HG02884 (cell line): ENCODE measurements around the gene ALOXE3.

Experiments
- ATAC-seq: cut with Tn5 transposase; IDR thresholded peaks from one replicate; pipeline ENCODE4 v1.9.1; 2021; ENCODE audit warnings: mild to moderate bottlenecking, moderate library complexity; ENCODE audit not compliant: unreplicated experiment

Gene ALOXE3

DNA sequence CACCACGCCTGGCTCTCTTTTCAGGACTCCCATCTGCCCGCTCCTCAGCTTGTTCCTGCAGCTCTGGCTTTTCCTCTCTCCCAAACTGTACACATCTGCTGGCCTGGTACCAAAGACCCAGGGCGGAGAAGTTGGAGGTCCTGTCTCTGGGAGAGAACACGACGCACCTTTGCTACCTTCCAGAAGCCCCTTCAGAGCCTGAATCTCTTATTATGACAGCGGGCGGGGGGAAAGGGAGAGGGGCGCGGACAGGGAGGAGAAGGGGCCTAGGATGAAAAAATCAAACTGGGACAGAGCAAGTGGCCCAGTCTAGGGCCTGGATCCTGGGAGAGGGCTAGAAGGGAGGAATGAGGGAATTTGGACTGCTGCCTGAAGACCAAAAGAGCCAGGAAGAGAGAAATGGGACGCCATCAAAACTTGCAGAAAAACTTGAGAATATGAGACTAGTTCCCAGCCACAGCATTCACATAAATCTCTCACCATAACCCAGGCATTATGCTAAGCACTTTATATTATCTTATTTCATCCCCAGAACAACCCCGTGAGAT lies 36.4 kb upstream of the ALOXE3 start:
- ATAC-seq = no peak

DNA sequence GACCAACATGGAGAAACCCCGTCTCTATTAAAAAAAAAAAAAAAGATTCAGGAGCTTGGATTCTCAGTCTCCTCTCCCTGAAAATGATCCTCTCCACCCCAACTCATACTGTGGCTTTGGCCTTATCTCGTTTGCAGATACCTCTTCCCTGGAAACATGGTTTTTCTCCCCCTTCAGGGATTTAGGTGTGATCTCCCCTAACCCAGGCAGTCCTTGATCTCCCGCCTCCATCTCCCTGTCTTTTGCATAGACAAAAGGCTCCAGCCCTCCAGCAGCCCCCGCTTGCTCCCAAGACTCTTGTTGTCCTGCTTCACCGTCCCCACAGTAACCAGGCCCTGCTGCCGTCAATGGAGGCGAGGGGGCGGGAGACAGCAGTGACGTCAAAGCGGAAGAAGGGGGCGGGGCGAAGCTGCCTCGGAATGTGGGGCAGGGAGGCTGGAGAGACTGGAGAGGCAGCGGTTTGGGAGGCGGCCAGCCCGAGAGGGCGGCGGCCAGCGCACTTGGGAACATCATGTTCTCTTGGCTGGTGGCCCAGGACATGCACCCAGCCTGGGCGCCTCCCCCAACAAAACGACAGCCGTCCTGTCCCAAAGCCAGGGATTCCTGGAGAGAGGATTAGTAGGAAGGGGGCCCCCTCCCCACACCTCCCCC lies 35.8 kb upstream of the ALOXE3 start:
- ATAC-seq = no peak

DNA sequence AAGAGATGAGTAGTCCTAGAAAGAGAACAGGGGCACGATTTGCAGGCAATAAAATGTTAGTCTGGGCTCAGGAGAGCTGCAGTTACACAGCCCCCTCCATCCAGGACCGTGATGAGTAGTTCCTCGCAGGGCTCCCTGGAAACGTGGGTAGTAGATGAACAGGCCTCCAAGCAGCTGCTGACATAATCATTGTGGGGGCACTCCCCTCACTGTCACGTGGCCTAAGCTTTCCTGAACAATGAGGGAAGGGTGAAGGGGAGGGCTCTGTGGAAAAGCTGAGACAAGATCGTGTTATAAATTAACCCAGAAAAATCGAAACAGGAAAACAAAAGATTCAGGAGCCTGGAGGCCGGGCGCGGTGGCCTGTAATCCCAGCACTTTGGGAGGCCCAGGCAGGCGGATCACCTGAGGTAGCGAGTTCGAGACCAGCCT lies 35.2 kb upstream of the ALOXE3 start:
- no peak for ATAC-seq

DNA sequence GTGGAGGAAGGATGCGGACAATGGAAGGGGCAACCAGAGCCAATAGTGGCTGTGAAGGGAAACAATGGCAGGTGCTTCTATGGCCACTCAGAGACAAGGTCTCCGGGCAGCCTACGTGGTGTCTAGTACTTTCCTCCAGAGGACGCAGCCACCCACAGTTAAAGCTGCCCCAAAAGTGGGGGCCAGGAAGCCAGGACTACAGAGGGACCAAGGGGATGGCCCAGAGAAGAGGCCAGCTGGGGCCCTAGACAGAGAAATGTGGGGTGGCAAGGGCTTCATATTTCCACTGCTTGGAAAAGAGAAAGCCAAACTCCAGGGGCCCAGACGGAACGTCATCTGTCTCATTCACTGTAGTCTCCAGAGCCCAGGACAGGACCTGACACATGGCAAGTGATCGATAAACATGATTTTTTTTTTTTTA lies 34.7 kb upstream of the ALOXE3 start:
- no peak for ATAC-seq

DNA sequence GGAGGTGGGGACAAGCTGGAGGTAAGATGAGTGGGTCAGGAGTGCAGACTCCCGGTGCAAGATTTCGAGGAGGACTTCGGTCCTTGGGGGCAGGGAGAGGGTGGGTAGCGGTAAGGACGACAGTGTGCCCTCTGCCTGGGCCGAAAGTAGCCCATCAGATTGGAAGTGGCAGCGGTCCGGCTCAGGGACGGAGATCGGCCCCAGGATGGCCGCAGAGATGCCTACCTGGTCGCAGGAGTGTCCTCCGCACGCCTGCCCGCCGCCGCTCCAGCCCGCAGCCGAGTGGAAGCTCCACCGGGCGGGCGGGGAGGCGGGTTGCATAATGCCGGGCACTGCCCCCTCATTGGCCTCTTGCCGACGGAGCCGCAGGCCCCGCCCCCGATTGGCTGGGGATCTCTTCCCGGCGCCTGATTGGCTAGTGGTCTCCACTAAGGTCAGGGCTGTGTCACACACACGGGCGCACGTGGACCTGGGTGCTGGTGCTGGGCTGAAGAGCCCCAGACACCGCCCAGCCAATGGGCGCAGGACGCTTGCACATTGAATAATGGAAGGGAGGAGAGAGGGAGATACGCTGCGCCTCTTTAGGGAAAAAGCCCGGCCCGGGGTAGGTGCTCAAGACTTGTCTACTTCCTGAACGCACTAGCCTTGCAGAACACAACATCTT lies 33.9 kb upstream of the ALOXE3 start, which contains the start of gene PER1:
TSS of gene PER1 (minus strand) at position 293 of the 664 bp plus-strand sequence. CDS start 1,698 bp downstream, outside the sequence.
- ATAC-seq = no peak

DNA sequence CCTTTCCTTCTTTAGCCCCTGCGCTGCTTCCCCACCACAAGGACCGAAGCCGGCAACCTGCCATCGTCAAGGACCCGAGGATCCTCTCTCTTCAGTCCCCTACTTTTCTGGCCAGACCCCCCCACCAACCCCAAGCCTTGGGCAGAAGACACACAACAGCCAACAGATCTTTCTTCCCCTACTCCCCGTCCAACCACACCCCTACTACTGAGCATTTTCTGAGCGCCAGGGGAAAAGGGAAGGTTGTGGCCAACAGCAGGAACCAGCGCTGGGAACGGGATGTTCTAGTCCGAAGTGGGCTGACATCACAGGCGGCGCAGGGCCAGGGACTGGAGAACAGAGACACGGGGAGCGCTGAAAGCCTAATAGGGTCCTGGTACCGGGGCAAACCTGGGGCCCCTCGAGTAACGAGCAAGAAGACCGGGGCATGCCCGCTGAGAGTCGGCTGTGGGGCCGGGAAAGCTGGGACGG lies 33.4 kb upstream of the ALOXE3 start:
- ATAC-seq = no peak

DNA sequence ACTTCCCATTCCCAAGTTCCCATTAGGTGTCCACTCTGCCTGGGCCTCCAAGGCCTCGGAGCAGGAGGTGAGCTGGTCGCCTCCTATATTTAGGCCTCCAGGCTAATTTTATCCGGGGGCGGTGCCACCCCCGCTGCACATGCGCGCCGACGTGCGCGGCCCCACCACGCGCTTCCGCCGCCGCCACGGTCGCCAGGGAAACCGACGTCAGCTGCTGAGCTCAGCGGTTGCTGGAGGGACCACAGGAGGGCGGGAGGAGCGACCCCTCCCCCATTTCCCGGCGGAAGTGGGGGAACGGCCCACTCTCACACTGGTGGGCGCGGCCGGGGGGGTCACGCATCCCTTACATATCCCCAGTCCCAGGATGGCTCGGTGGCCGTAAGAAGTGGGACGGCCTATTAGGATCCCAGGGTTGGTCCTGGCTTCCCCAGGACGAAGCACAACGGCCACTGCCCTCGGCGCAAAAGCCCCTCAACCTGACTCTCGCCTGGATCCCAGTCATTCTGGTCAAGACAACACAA lies 32.9 kb upstream of the ALOXE3 start:
- peak; percentile 43 for ATAC-seq

DNA sequence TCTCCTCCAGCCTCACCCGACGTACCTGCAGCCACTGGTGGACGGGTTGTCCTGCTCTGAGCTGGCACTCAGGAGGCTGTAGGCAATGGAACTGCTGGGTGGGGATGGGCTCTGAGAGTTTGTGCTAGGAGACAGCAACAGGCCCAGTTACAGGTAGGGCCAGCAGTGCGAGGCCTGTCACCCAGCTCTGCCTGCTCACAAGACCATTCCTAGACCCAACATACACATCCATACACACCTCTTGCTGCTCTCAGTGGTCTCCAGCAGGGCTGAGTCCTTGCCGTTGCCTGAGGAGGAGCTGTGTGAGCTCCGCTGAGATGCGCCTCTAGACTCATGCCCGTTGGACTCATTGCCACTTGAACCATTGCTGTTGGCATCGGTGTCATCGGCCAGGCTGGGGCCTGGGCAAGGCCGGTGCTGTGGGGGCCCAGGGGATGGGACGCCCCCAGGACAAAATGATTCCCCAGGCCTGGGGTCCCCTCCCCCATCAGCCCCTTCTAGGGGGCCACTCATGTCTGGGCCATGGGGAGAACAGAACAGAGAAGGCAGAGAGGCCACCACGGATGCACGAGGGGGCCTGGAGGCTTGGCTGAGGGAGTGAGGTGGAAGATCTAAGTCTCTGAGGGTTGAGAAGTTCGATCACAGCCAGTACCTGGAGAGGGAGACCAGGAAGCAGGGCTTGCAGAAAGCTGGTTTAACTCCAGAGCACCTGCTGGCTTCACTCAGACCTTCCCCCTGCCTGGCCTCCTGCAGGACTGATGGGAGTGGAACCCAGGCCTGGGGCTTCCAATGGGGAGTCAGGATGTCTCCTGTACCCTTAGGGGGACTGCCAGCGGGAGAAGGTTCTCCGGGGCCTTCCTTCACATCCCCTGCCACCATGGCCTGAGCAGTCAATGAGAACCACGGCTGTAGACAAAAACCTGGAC lies 32.1 kb upstream of the ALOXE3 start:
- ATAC-seq = no peak

DNA sequence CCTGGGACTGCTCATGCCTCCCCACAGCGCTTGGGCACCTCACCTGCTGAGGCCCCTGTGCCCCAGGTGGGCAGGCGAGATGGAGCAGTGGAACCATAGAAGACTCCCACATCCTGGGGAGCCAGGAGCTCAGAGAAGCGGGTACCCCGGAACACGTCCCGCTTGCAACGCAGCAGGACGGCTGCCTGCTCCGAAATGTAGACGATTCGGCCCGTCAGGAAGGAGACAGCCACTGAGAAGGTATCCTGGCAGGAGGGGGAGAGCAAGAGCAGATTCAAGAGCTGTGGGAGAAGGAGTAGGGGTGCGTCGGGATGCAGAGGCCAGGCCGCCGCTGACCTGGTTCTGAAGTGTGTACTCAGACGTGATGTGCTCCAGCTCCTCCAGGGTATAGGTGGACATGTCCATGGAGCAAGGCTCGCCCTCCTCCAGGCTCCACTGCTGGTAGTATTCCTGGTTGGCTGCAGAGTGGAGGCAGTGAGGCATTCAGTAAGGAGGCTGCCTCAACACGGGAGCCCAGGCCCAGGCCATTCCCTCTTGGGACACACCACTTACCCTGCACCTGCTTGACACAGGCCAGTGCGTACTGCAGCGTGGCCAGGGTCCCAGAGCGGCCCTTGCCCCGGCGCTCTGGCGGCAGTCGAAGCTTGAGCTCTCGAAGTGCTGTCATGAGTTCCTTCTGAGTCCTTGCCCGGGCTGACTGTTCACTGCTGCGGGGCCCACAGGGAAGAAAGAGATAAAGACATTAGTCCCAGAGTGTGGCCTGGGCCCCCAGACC lies 31.3 kb upstream of the ALOXE3 start:
- no peak for ATAC-seq

DNA sequence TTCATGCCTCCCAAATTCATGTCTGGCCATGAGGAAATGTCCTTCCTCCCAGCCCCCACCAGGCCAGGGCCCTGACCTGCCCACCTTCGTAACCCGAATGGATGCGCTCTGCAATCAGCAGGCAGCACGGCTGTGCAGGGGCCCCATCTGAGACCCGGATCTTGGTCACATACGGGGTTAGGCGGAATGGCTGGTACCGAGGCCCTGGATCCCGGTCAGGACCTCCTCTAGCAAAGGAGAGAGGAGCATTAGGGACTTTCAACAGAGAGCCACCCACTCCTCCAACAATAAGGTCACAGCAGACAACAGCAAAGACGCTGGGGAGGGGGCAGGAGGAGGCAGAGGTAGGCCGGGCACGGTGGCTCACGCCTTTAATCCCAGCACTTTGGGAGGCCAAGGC lies 30.2 kb upstream of the ALOXE3 start:
- no peak for ATAC-seq

DNA sequence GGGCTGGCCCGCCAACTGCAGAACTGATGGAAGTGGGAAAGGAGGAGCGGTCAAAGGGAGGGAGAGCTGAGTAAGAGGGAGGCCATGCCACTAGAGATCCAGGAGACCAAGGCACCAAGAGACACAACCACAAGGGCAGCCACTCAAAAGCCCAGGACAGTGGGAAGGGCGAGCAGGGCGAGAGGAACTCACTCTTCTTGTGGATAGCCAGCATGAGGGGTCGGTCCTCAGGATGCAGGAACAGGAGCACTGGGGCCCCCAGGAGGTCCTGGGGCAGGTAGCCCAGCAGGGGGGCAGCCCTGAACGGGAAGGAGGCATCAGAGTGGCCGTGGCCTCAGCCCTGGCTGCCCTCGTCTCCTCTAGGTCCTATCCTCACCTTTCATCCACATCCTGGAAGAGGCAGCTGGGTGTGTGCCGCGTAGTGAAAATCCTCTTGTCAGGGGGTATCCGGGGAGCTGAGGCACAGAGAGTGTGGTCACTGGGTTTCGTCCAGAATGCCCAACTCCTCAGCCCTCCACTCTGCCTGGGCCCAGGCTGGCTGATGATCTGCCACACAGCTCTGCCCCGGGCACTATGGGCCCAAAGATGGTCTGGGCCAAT lies 29.6 kb upstream of the ALOXE3 start:
- ATAC-seq = no peak

DNA sequence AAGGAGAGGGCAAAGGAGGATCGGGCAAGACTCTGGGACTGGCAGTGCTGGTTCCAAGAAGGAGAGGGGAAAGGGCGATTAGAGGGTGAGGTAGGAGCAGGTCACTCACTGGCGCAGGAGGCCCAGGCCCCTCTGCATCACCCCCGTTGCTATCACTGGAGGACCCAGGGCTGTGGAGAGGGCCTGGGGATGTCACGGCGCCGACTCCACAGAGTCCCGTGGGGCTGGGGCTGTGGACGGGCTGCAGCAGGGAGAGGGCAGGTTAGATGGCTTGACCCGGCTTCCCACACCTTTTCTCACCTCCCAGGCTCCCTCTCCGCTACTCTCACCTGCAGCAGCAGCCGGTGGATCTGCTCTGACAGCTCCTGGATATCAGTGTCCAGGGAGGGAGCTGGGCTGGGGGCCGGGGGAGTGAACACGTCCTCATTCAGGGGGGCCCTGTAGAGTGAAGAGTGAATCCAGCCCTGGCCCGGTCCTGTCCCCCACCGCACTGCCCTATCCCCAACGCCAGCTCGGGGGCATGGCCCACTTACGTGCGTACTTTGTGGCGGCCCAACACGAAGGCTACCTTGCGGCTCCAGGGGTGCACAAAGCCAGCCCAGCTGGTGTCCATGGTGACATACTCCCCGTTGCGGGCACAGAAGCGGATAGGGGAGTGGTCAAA lies 29.0 kb upstream of the ALOXE3 start:
- no peak for ATAC-seq

DNA sequence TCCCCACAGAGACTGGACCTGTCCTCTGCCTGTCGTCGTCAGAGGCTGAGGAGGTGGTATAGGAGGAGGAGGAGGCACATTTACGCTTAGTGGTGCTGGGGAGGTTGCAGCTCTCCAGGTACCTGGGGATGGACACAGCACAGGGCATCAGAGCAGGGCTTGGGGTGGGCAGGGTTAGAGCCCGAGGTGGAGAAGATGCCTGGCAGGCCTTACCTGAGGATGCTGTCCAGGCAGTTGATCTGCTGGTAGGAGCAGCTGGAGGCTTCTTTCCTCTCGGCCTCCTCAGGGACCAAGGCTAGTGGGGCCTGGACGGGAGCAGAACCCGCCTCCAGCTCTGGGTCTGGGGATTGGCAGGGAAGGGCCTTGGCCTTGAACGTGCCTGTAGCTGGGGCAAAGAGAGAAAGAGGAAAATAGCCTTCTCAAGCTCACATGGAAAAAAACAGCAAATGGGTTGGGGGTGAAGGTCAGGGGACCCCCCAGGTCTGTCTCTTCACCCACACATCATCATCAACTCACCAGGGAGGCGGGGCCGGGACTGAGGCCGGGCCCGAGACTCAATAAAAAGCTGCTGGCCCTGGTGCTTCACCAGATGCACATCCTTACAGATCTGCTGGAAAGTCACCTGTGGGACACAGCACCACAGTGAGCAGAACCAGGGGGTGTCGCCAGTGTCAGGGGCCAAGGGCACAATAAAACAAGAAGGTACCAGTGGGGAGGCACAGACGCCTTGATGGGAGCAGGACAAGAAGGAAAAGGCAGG lies 28.2 kb upstream of the ALOXE3 start:
- ATAC-seq = no peak

DNA sequence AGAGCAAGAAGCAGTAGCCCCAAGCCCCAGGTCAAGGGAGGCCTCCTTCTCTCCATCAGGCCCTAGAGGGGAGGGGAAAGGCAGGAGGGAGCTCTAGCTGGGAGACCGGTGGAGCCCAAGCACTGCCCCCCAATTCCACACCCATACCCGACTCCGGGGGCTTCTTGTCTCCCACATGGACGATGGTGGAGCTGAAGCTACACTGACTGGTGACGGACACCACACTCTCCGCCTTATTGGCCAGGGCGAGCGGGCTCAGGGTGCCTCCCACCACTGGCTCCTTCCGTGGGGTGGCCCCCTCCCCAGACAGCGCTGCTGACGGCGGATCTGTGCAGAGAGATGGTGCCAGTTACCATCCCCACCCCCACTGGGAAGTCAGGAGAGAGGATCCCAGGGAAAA lies 27.5 kb upstream of the ALOXE3 start:
- no peak for ATAC-seq

DNA sequence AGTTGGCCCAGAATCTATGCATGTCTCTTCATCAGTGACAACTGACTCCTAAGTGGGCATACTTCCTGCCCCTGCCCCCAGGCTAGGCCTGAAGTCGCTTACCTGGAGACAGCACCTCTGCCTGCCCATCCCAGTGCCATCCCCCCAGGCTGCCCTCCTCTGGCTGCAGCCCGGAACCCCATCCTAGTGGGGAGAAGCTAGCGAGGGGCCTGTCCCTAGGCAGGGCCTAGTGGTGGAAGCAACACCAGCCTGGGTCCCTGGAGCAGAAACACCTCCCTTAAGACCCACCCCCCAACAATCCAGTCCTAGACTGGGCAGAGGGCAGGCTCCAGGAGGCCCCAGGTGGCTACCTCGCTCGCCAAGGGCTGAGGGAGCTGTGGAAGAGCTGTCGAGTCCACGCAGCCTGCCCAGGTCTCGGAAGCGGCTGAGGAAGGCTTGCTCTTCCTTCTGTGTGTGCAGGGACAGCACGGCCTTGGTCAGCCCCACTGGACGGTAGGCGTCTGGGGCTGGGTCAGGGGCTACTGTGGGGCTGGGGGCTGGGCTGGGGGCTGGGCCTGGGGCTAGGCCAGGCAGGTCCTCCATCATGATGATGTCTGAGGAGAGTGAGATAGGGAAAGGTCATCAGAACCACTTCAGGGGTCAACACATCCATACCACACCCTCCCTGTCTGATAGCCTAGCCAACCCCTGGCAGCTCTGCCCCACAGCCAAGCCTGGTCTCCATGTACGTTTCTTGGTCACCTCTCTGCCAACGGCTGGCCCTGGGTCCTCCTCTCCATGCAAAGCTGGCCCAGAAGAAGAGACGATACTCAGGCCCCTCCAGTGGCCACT lies 26.3 kb upstream of the ALOXE3 start:
- no peak for ATAC-seq

DNA sequence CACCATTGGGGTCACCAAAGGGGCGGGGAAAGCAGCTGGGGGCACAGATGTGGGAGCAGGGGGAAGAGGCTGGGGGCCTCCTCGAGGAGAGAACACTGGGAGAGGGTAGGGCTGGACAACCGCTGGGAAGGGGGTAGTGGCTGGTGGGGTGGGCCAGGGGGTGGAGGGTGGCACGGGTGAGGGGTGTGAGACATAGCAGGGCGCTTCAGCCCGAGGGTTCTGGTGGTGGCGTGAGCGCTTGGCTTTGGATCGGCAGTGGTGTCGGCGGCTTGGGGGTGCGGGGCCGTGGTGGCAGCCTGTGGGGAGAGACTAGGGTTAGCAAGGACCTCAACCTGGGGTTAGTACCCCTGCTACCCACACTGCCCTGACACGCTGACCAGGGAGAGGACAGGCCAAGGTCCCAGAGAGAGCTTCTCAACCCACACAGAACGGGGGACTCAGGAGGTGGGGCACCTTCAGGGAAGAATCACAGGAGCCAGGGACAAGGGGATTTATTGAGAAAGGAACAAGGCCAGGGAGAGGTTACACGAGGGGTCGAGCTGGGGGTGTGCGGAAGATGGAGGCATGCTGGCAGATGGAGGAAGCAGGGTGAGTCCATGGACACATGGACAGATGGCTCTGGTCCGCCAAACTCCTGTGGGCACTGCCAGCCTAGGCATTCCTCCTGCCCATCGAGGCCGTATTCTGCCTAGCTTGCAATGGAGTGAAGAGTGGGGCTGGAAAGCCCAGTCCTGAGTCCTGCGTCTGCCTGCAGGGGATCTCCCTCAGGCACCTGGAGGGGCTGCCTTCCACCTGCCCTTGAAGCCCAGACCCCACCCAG lies 25.5 kb upstream of the ALOXE3 start:
- ATAC-seq = no peak
